HepG2 (cell line): ENCODE data around the gene INF2. TPM values are rescaled to one million over a fixed set of nuclear protein-coding genes. Genes with fewer than 3 reads are reported as not detected.

Source experiments
- AGO2 ChIP-seq: fragments of 200-400 bp; formaldehyde crosslinking; optimal IDR thresholded peaks from 2 replicates; pipeline ENCODE3; 2017; ENCODE audit warnings: mild to moderate bottlenecking, low read depth, low read length, moderate library complexity
- CENPT ChIP-seq: sonication (generic); formaldehyde crosslinking; IDR thresholded peaks from 2 replicates; pipeline ENCODE4 v1.8.0; 2022; ENCODE audit warnings: low read depth, mild to moderate bottlenecking, moderate library complexity, missing genetic modification reagents
- ETV6 ChIP-seq: sonication (generic); formaldehyde crosslinking; conservative IDR thresholded peaks from 2 replicates; pipeline ENCODE4 v1.4.0; 2020; ENCODE audit warnings: missing genetic modification reagents
- FOSL2 ChIP-seq: sonication (generic); formaldehyde crosslinking; IDR thresholded peaks from 2 replicates; pipeline ENCODE4 v1.4.0; 2020; ENCODE audit warnings: missing genetic modification reagents
- GATAD2A ChIP-seq: IDR thresholded peaks from 2 replicates; pipeline ENCODE4 v1.6.1; 2016
- HMG20A ChIP-seq: IDR thresholded peaks from 2 replicates; pipeline ENCODE4 v1.6.1; 2016; ENCODE audit warnings: borderline replicate concordance
- MED13 ChIP-seq: sonication (generic); formaldehyde crosslinking; IDR thresholded peaks from 2 replicates; pipeline ENCODE4 v1.5.0; 2020; ENCODE audit warnings: missing genetic modification reagents
- RXRB ChIP-seq: IDR thresholded peaks from 2 replicates; pipeline ENCODE4 v1.6.1; 2016; ENCODE audit warnings: borderline replicate concordance, missing genetic modification reagents, missing compliant biosample characterization
- ZNF260 ChIP-seq: sonication (generic); formaldehyde crosslinking; IDR thresholded peaks from 2 replicates; pipeline ENCODE4 v1.4.0; 2020; ENCODE audit warnings: missing genetic modification reagents, low read depth, mild to moderate bottlenecking, borderline replicate concordance
- ZNF678 ChIP-seq: sonication (generic); formaldehyde crosslinking; IDR thresholded peaks from 2 replicates; pipeline ENCODE4 v1.4.0; 2020; ENCODE audit warnings: mild to moderate bottlenecking, missing genetic modification reagents
- ZNF746 ChIP-seq: sonication (generic); formaldehyde crosslinking; IDR thresholded peaks from 2 replicates; pipeline ENCODE4 v1.8.0; 2022; ENCODE audit warnings: mild to moderate bottlenecking, missing genetic modification reagents
- polyA plus RNA-seq, 8 experiments: library from polyadenylated mRNA; depleted of rRNA in 3 of 8; stranded (reverse) in 7 of 8; unstranded in 1 of 8; fragments of >200 nt; fragmentation: Illumina TruSeq in 4 of 8; extraction: Trizol in 4 of 8; gene quantifications; 2 replicates each; pipeline versions ENCODE4 v1.2.1 to v1.2.3, GENCODE V29; 2011 to 2016; ENCODE audit warnings: low read depth in 4 of 8, missing spikeins in 1 of 8, mixed read lengths in 1 of 8; ENCODE audit not compliant: insufficient read depth in 1 of 8
- total RNA-seq, 5 experiments: library from RNA; depleted of rRNA; stranded (reverse); fragments of >200 nt; fragmentation: Illumina TruSeq; extraction: Trizol; gene quantifications; 2 replicates each; pipeline ENCODE4 v1.2.3, GENCODE V29; 2016; ENCODE audit warnings: low read depth in 1 of 5
- TF ChIP-seq, protein P1 (sequence below): sonication (generic); formaldehyde crosslinking; IDR thresholded peaks from 2 replicates; pipeline ENCODE4 v1.5.1; 2020; ENCODE audit warnings: mild to moderate bottlenecking, missing genetic modification reagents, borderline replicate concordance
- TF ChIP-seq, protein P2 (sequence below): sonication (generic); formaldehyde crosslinking; IDR thresholded peaks from 2 replicates; pipeline ENCODE4 v1.9.0; 2022; ENCODE audit warnings: low read depth, missing genetic modification reagents
- TF ChIP-seq, protein P3 (sequence below): sonication (generic); formaldehyde crosslinking; IDR thresholded peaks from 2 replicates; pipeline ENCODE4 v1.4.0; 2020; ENCODE audit warnings: low read depth, mild to moderate bottlenecking, missing genetic modification reagents
- TF ChIP-seq, protein P4 (sequence below): sonication (generic); formaldehyde crosslinking; IDR thresholded peaks from 2 replicates; pipeline ENCODE4 v1.4.0; 2020; ENCODE audit warnings: missing genetic modification reagents

The INF2 gene
- total and polyA plus RNA-seq, 2 of the 13 experiments (the other 11 are each of a cell fraction or from before 2014, with no cell fraction given): 16.4 to 26.4 TPM

DNA sequence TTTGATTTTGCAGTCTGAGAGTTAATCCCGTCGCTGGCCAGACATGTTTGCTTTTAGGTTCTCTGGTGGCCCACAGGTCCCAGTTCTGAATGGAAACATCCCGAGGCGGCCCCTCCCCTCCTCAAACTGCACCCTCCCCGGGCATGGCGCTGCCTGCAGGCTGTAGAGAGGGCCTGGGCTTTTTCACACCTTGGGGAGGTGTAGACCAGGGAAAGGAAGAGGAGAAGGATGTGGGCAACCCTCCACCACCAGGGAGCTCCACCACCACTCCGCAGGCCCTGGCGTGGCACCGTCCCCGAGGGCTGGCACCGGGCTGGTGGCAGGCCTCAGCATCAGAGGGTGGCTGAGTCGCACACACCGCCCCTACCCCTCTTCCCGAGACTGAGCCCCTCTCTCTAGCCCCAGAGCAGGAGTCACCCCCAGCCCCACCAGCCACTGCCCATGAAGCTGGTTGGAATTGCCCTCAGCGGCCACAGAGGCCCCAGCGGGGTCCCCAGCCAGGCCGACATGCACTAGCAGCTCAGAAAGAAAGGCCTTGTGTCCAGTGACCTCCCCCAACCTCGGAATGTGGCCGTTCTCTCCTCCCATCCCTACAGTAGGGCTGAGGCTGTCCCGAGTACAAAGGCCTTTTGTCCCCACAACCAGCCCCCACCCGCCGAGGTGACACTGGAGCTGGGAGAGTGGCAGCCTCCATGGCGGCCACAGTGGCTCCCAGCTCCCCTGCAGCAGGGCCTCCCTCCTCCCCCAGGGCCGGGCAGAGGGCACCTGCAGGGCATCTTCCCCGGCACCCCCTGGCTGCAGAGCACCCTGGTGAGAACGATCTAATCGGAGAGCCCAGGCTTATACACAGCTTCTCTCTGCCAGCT lies 23.5 kb upstream of the INF2 start (continued):
- TF ChIP-seq ZNF260 (no peak), FOSL2 (no peak; the same call in 1 of the 2 replicates), HMG20A (CRISPR knock-in tag) (no peak; the same call in 1 of the 2 replicates), AGO2 (peak; percentile 77), MED13 (peak; percentile 66; the same call in 1 of the 2 replicates), CENPT (no peak; the same call in none of the 2 replicates), ETV6 (no peak), ZNF678 (0 out of 2 replicates have a peak, but pooled peaks have one; percentile 14), ZNF746 (CRISPR knock-in tag) (0 out of 2 replicates have a peak, but pooled peaks have one; percentile 58), RXRB (peak; percentile 79), GATAD2A (peak; percentile 78)
- TF ChIP-seq, protein P1, sequence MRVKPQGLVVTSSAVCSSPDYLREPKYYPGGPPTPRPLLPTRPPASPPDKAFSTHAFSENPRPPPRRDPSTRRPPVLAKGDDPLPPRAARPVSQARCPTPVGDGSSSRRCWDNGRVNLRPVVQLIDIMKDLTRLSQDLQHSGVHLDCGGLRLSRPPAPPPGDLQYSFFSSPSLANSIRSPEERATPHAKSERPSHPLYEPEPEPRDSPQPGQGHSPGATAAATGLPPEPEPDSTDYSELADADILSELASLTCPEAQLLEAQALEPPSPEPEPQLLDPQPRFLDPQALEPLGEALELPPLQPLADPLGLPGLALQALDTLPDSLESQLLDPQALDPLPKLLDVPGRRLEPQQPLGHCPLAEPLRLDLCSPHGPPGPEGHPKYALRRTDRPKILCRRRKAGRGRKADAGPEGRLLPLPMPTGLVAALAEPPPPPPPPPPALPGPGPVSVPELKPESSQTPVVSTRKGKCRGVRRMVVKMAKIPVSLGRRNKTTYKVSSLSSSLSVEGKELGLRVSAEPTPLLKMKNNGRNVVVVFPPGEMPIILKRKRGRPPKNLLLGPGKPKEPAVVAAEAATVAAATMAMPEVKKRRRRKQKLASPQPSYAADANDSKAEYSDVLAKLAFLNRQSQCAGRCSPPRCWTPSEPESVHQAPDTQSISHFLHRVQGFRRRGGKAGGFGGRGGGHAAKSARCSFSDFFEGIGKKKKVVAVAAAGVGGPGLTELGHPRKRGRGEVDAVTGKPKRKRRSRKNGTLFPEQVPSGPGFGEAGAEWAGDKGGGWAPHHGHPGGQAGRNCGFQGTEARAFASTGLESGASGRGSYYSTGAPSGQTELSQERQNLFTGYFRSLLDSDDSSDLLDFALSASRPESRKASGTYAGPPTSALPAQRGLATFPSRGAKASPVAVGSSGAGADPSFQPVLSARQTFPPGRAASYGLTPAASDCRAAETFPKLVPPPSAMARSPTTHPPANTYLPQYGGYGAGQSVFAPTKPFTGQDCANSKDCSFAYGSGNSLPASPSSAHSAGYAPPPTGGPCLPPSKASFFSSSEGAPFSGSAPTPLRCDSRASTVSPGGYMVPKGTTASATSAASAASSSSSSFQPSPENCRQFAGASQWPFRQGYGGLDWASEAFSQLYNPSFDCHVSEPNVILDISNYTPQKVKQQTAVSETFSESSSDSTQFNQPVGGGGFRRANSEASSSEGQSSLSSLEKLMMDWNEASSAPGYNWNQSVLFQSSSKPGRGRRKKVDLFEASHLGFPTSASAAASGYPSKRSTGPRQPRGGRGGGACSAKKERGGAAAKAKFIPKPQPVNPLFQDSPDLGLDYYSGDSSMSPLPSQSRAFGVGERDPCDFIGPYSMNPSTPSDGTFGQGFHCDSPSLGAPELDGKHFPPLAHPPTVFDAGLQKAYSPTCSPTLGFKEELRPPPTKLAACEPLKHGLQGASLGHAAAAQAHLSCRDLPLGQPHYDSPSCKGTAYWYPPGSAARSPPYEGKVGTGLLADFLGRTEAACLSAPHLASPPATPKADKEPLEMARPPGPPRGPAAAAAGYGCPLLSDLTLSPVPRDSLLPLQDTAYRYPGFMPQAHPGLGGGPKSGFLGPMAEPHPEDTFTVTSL (CRISPR knock-in tag): no peak; the same call in 1 of the 2 replicates
- TF ChIP-seq, protein P2, sequence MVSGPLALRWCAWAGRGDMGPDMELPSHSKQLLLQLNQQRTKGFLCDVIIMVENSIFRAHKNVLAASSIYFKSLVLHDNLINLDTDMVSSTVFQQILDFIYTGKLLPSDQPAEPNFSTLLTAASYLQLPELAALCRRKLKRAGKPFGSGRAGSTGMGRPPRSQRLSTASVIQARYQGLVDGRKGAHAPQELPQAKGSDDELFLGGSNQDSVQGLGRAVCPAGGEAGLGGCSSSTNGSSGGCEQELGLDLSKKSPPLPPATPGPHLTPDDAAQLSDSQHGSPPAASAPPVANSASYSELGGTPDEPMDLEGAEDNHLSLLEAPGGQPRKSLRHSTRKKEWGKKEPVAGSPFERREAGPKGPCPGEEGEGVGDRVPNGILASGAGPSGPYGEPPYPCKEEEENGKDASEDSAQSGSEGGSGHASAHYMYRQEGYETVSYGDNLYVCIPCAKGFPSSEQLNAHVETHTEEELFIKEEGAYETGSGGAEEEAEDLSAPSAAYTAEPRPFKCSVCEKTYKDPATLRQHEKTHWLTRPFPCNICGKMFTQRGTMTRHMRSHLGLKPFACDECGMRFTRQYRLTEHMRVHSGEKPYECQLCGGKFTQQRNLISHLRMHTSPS (CRISPR knock-in tag): peak; percentile 93
- TF ChIP-seq, protein P3, sequence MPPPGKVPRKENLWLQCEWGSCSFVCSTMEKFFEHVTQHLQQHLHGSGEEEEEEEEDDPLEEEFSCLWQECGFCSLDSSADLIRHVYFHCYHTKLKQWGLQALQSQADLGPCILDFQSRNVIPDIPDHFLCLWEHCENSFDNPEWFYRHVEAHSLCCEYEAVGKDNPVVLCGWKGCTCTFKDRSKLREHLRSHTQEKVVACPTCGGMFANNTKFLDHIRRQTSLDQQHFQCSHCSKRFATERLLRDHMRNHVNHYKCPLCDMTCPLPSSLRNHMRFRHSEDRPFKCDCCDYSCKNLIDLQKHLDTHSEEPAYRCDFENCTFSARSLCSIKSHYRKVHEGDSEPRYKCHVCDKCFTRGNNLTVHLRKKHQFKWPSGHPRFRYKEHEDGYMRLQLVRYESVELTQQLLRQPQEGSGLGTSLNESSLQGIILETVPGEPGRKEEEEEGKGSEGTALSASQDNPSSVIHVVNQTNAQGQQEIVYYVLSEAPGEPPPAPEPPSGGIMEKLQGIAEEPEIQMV (CRISPR knock-in tag): 0 out of 2 replicates have a peak, but pooled peaks have one; percentile 14
- TF ChIP-seq, protein P4, sequence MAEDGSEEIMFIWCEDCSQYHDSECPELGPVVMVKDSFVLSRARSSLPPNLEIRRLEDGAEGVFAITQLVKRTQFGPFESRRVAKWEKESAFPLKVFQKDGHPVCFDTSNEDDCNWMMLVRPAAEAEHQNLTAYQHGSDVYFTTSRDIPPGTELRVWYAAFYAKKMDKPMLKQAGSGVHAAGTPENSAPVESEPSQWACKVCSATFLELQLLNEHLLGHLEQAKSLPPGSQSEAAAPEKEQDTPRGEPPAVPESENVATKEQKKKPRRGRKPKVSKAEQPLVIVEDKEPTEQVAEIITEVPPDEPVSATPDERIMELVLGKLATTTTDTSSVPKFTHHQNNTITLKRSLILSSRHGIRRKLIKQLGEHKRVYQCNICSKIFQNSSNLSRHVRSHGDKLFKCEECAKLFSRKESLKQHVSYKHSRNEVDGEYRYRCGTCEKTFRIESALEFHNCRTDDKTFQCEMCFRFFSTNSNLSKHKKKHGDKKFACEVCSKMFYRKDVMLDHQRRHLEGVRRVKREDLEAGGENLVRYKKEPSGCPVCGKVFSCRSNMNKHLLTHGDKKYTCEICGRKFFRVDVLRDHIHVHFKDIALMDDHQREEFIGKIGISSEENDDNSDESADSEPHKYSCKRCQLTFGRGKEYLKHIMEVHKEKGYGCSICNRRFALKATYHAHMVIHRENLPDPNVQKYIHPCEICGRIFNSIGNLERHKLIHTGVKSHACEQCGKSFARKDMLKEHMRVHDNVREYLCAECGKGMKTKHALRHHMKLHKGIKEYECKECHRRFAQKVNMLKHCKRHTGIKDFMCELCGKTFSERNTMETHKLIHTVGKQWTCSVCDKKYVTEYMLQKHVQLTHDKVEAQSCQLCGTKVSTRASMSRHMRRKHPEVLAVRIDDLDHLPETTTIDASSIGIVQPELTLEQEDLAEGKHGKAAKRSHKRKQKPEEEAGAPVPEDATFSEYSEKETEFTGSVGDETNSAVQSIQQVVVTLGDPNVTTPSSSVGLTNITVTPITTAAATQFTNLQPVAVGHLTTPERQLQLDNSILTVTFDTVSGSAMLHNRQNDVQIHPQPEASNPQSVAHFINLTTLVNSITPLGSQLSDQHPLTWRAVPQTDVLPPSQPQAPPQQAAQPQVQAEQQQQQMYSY (CRISPR knock-in tag): 0 out of 2 replicates have a peak, but pooled peaks have one; percentile 25
